Neural cell (in vitro differentiated cells): Measurements from ENCODE around the gene CLSTN2.

Experiments
- CTCF ChIP-seq: fragments of 450-650 bp; IDR thresholded peaks from 2 replicates; pipeline ENCODE4 v1.5.1; 2014; ENCODE audit warnings: antibody characterized with exemption, mild to moderate bottlenecking, moderate library complexity; ENCODE audit not compliant: poor library complexity, severe bottlenecking
- EZH2 ChIP-seq: fragments of 200-600, 300-800 bp; shearing (Covaris generic), sonication (generic); IDR thresholded peaks from 2 replicates; pipeline ENCODE4 v1.6.1; 2014; ENCODE audit warnings: antibody characterized with exemption, low read length, borderline replicate concordance, mild to moderate bottlenecking; ENCODE audit not compliant: insufficient read depth, poor library complexity, severe bottlenecking
- MXI1 ChIP-seq: fragments of 450-650 bp; conservative IDR thresholded peaks from 2 replicates; pipeline ENCODE4 v1.6.1; 2014; ENCODE audit warnings: antibody characterized with exemption, mild to moderate bottlenecking; ENCODE audit not compliant: poor library complexity, severe bottlenecking
- POLR2AphosphoS5 ChIP-seq: IDR thresholded peaks from 2 replicates; pipeline ENCODE4 v1.6.1; 2012

- no peak for TF ChIP-seq CTCF
- no peak for TF ChIP-seq EZH2
- TF ChIP-seq MXI1, result no peak
- TF ChIP-seq POLR2AphosphoS5, result no peak
These were observed 88.9 kb downstream of the CLSTN2 start for GRCh38 chr3:140023616-140024530.
